CD4-positive, alpha-beta T cell treated with Interleukin-10 for 1 hour (primary cell): Measurements from ENCODE around the gene CARHSP1.
A peak's percentile ranks its signal among the peaks of the same experiment; 100 is the strongest.
"Not testable (repeated sequence)": the region's sequence is repeated elsewhere in the genome, so short reads cannot be mapped to it uniquely, and the experiment has no call there.

Experiments used
- DNase-seq: peaks from one replicate; pipeline ENCODE4 v3.0.0-alpha.2; 2020

The CARHSP1 gene

DNA sequence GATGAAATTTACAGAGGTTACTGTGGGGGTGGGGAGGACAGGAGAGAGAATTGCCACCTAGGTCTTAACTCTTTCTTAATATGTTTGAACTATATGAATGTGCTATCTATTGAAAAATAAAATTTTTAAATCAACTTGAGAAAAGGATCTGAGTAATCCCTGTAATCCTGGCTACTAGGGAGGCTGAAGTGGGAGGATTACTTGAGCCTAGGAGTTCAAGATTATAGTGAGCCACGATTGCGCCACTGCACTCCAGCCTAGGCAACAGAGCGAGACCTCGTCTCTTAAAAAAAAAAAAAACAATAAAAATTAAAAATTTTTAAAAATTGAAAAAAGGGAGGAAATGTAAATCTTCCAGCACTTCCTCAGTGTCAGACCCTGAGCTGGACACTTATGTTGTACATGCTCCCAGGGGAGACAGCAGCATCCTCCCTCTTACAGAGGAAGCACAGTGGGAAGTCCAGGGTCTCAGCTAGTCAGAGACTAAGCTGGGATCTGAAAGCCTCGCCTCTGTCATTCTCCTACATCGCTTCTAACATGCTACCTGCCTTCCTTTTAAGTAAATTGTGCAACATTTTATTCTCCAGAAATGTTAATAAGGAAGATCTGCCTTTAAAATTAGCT lies 49.3 kb downstream of the CARHSP1 start:
- no peak for DNase-seq

DNA sequence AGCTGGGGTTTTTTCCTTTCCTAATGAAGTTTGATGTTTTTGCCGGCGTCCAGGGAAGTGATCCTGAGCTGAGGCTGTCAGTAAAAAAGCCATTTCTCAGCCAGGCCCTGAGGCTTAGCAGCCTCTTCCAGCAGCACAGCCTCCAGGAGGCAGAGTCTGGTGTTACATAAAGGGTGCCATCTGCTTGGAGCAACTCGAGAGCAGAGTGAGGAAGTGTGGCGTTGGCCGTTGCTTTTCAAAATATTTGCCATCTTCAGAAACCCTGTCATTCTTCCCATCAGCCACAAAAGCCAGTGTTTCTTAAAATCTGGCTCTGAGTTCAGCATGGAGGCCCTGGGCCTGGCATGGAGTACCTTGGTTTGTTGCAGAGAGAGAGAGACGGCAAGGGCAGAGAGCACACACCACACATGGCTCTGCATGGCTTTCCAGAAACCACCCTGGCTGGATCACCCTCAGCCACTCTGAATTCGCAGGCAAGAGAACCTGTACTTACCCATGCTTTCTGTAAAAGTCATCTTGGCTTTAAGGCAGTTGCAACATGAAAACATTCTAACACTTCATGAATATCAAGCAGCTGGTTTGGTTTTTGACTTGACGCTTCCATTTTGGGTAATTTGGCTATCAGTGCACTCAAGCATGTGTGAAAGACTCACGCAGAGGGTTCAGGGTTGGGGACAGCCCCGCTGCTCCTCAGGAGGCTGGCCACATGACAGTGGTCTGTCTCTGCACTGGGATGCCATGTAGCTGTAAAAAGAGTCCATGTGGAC lies 50.1 kb downstream of the CARHSP1 start:
- no peak for DNase-seq

DNA sequence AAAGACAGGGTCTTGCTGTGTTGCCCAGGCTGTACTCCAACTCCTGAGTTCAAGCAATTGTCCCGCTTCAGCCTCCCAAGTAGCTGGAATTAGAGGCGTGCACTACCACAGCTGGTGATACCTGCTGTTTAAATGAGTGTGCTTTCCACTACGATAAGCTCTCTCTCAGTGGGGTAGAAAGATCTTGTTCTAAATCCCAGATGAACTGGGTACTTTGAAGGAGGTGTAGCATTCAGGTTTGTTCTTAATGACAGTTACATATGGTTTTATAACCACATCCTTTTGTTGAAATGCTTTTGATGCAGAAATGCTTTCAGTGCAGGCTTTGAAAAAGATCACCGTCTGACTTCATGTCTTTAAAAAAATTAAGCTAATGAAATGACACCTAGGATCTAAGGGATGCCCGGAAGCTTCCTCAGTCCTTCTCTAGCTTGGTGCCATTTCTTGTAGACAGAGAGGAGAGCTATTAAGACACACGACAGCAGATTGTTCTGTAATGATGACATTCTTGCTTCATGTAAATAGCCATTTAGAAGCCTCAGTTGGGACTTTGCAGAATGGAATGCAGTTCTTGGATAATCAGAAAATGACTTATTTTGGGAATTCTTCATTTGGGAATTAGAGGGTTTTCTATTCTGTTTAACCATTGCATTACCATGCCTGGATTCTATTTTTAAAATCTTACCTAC lies 51.7 kb downstream of the CARHSP1 start:
- peak; percentile 21 for DNase-seq

DNA sequence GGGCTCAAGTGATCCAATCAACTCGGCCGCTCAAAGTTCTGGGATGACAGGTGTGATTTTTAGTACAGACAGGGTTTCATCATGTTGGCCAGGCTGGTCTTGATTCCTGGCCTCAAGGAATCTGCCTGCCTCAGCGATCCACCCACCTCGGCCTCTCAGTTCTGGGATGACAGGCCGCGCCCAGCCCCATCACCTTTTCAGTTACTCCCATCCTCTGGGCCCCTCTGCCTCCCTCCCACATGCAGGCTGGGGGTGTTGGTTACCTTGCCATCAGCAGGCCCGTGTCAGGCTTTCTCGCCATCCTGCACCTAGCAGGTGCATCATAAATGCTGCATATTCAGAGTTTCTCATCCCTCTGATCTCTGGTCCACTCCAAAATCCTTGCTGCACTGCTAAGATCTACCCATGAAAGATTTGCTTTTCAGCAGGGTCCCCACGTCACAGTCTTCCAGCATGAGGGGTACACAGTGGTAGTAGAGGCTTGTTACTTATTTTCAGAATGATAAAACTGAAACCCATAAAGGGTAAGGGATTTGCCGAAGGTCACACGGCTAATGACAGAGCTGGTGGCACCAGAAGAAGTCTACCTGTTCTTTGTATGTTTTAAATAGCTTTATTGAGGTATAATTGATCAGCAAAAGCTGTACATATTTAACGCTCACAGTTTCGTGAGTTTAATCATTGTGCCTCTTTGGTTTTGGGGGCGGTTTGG lies 54.6 kb downstream of the CARHSP1 start:
- DNase-seq = no peak

DNA sequence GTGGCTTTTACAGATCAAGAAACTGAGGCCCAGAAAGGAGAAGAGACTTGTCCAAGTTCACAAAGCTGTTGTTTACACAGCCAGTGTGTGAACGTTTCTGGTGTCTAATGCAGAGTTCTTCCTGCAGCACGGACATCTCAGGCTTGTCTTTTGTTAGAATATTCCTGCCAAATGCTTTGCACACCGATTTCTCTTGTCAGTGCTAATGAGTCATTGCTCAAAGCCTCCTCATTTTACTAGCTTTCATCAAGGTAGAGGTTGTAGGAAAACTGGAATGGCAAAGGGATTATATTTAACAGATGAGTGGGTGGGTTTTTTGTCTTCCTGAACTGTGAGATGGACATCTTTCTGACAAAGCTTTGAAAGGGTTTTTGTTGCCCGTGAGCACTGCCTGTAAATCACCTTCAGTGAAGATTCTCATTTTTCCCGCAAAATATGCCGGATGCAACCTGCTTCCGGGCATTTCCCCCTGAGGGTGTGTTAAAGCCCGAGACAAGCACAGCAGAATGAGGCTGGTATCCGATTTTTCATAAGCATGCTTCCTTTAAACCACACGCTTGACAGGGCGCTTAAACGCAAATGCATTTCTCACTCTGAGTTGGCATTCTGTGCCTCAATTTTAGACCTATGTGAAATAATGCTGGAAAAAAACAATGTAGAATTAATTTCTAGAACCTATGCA lies 56.5 kb downstream of the CARHSP1 start:
- no peak for DNase-seq

DNA sequence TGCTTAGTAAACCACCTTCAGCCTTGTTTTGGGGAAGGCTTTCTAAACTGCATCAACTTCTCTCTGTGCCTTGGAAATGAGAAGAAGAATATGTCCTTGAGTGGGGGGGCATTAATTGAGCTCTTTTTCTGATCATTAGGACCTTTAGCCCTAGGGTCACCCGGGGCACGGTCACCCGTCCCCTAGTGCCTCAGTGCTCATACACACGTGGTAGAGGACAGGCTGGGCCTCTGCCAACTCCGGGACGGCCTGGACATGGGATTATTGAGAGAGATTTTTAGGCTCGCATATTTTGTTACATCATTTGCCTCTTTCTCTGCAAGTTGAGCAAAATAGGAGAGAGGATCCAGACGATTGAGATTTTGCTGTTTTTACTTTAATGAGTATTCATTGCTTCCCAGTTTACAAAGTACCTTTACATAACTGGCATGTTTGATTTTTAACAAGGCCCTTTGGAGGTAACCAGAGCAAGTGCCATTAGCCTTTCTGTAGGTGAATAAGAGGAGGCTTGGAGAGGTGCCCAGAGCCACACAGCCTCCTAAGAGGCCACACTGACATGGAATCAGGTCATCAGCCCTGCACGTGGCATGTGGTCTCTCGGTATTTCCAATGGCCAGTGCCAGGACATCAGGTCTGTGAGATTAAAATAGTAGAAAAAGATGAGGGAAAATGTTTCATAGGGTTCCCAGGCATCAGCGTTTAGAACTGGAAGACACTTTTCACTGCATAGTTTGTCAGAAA lies 60.0 kb downstream of the CARHSP1 start:
- DNase-seq = no peak

DNA sequence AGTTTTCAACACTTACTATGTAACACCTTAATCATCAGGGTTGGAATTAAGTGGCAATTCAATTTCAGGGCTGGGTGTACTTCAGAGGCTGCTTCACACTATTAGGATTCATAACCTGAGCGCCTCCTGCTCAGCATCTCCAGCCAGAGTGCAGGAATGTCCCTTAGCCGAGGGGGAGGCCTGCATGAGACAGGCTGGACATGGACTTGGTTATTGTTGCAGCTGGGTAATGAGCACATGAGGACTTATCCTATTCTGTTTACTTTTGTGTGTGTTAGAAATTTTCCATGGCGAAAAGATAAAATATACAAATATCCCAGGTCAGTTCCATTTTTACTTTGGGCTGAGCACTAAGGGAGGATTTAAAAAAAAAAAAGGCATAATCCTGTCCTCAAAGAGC lies 60.8 kb downstream of the CARHSP1 start:
- no peak for DNase-seq

DNA sequence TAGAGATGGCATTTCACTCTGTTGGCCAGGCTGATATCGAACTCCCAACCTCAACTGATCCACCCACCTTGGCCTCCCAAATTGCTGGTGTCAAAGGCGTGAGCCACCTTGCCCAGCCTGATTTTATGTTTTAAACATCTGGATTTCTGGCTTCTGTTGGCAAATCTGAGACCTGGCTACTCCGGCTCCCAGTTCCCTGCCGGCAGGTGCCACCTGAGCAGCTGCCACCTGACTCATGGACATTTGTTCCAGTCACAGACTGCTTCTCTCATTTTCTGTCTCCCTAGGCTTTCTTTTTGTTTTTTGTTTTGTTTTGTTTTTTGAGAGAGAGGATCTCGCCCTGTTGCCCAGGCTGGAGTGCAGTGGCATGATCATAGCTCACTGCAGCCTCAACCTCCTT lies 61.6 kb downstream of the CARHSP1 start:
- DNase-seq = no peak

DNA sequence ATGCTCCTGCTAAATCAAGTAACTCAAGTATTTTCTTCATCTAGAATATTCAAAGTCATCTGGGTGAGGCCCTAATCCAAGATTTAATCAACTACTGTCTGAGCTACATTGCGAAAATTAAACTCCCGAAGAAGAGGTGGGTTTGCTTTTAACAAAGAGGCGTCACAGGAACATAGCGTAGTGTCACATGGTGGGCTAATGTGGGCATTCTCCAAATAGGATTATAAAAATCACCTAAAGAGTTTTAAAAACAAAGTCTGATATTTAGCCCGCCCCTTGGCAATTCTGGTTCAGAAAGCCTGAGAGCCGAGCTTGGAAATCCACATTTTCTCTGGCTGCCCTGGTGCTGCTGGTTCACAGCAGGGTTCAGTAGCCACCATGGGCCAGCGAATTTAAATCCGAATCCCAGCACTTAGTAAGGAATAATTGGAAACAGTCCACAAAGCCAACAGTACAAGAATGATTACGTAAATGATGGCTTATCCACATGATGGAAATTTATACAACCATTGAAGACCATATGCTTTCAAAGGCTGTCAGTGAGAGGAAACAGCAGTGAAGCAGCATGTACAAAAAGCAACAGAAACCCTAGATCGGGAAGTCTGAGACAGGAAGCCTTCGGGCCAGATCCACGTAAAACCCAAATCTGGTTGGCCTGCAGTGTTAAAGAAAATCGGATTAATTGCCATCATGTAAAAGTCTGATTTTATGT lies 62.4 kb downstream of the CARHSP1 start:
- DNase-seq = no peak

DNA sequence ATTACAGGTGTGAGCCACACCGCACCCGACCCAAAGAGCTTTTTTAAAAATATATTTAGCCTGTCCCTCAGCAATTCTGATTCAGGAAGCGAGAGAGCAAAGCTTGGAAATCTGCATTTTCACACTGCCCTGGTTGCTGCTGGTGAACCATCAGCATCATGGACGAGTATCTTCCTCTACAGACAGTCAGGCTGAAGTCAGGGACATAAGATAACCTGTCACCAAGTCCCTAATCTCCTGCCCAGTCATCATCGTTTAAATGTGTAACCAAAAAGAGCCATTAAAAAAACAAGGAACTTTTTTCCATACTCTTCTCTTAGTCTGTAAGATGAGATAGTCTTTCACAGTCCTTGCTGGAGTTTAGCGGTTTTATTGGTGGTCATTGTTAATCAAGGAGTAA lies 64.5 kb downstream of the CARHSP1 start:
- no peak for DNase-seq

DNA sequence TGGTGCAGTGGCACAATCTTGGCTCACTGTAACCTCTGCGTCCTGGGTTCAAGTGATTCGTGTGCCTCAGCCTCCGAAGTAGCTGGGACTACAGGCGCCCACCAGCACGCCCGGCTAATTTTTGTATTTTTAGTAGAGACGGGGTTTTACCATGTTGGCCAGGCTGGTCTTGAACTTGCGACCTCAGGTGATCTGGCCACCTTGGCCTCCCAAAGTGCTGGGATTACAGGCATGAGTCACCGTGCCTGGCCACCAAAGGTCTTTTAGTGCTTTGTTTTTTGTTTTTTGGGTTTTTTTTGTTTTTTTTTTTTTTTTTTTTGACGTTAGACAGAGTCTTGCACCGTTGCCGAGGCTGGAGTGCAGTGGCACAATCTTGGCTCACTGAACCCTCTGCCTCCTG lies 65.1 kb downstream of the CARHSP1 start:
- not testable (repeated sequence) for DNase-seq
